Measurements from ENCODE around the gene LLGL1. TPM values are rescaled to one million over a fixed set of nuclear protein-coding genes. Genes with fewer than 3 reads are reported as not detected.

The LLGL1 gene
- polyA plus RNA-seq, 4 donors = 2.5 to 15.6 (median 6.2) TPM

DNA sequence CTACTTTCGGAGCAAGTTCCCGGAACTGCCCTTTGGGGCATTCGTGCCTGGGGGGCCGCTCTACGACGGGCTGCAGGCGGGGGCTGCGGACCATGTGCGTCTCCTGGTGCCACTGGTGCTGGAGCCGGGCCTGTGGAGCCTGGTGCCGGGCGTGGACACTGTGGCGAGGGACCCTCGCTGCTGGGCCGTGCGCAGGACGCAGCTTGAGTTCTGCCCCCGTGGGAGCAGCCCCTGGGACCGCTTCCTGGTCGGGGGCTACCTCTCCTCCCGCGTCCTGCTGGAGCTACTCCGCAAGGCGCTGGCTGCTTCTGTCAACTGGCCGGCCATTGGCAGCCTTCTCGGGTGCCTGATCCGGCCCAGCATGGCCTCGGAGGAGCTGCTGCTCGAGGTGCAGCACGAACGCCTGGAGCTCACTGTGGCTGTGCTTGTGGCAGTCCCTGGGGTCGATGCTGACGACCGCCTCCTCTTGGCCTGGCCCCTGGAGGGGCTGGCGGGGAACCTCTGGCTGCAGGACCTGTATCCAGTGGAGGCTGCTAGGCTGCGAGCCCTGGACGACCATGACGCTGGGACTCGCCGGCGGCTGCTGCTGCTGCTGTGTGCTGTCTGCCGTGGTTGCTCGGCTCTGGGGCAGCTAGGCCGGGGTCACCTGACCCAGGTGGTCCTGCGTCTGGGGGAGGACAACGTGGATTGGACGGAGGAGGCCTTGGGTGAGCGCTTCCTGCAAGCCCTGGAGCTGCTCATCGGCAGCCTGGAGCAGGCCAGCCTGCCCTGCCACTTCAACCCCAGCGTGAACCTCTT, 38.6 kb downstream of the LLGL1 start:
- no peaks in the 10 kb centered on the region for H3K9me3 ChIP-seq (ENCODE audit: control insufficient read depth in 2 of 2, insufficient read depth in 1 of 2, low read depth in 1 of 2, low read length in 1 of 2)
- FAIRE-seq = no peak
- no peak overlapping the region for H3K4me3 ChIP-seq (ENCODE audit: low read depth in 1 of 3, low read length in 3 of 3)
- WGBS, 3 donors = 94 to 96% (median 95%) methylated on average over 45 to 50 of the region's 50 CpGs
- no peak for DNase-seq
- H3K27me3 ChIP-seq (ENCODE audit: control insufficient read depth in 3 of 3, insufficient read depth in 3 of 3, low read length in 3 of 3) = no peaks in the 10 kb centered on the region
- H3K4me1 ChIP-seq (ENCODE audit: control insufficient read depth in 3 of 3, insufficient read depth in 2 of 3, low read depth in 1 of 3, low read length in 2 of 3) = peaks cover 4 to 17% (median 8%) of the 10 kb centered on the region in 3 donors
- H3K36me3 ChIP-seq (ENCODE audit: control insufficient read depth in 3 of 3, insufficient read depth in 2 of 3, low read depth in 1 of 3, low read length in 3 of 3) = peaks cover 0 to 42% (median 2%) of the 10 kb centered on the region in 3 donors
- H3K27ac ChIP-seq (ENCODE audit: low read depth in 1 of 3, low read length in 2 of 3) = no peak overlapping the region

DNA sequence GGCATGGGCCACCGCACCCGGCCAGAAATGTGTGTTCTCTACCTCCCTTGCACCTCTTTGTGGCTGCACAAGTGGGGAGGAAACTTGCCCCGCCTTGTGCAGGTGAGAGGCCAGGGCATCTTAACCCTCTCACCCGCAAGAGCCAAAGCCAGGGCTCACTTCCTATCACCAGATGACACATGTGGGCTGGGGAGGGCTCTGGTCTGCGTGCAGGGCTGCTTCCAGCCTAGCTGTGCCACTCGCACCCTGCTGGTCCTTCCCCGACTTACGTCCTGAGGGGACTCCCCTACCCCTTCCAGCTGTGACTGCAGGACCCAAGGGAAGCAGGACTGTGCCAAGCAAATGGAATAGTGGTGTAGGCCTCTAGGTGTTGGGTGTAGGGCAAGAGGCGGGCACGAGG, 41.9 kb downstream of the LLGL1 start:
- DNase-seq (no peak), FAIRE-seq (no peak)
- H3K27ac ChIP-seq (ENCODE audit: low read depth in 1 of 3, low read length in 2 of 3) = no peak overlapping the region
- WGBS, 3 donors = 80 to 83% (median 82%) methylated on average over 10 of the region's 10 CpGs
- no peaks in the 10 kb centered on the region for H3K27me3 ChIP-seq (ENCODE audit: control insufficient read depth in 3 of 3, insufficient read depth in 3 of 3, low read length in 3 of 3)
- peaks cover 0 to 54% (median 2%) of the 10 kb centered on the region in 3 donors for H3K36me3 ChIP-seq (ENCODE audit: control insufficient read depth in 3 of 3, insufficient read depth in 2 of 3, low read depth in 1 of 3, low read length in 3 of 3)
- H3K9me3 ChIP-seq (ENCODE audit: control insufficient read depth in 2 of 2, insufficient read depth in 1 of 2, low read depth in 1 of 2, low read length in 1 of 2) = no peaks in the 10 kb centered on the region
- peaks cover 0 to under 1% (median 0%) of the 10 kb centered on the region in 3 donors for H3K4me1 ChIP-seq (ENCODE audit: control insufficient read depth in 3 of 3, insufficient read depth in 2 of 3, low read depth in 1 of 3, low read length in 2 of 3)
- no peak overlapping the region for H3K4me3 ChIP-seq (ENCODE audit: low read depth in 1 of 3, low read length in 3 of 3)

DNA sequence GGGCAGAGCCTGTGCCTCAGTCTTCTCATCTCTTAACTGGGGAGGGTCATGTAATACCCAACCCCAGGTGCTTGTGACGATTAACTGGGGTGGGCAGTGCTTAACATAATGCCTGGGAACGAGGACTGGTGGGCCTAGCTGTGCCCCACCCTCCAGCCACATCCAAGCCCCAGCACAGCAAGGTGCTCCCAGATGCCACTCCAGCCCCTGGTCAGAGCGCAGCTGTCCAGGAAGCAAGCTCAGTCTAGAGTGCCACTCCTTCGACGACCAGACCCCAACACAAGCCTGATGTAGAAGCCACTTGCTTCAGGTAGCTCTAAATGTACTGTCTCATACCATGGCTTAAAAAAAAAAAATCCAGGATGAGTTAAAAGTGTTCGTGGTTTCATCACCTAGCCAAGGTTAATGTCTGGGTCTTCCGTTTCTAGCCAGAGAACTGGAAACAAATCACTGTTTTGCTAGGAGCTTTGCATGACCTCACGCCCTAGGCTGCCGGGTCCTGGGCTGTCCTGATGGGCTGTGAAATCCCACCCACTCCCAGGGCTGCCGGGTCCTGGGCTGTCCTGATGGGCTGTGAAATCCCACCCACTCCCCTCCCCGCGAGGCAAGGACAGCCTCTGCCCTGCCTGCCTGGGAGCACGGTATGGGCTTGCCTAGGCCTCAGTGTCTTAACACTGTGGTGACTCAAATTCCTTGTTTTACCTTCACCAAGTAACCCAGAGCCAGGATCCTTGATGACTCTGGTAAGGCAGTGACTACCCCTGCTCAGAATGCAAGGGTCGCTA, 42.7 kb downstream of the LLGL1 start:
- Histone ChIP-seq H3K9me3 (ENCODE audit: control insufficient read depth in 2 of 2, insufficient read depth in 1 of 2, low read depth in 1 of 2, low read length in 1 of 2) (no peaks in the 10 kb centered on the region), H3K4me1 (ENCODE audit: control insufficient read depth in 3 of 3, insufficient read depth in 2 of 3, low read depth in 1 of 3, low read length in 2 of 3) (no peaks in the 10 kb centered on the region), H3K36me3 (ENCODE audit: control insufficient read depth in 3 of 3, insufficient read depth in 2 of 3, low read depth in 1 of 3, low read length in 3 of 3) (peaks cover 0 to 51% (median 2%) of the 10 kb centered on the region in 3 donors), H3K27me3 (ENCODE audit: control insufficient read depth in 3 of 3, insufficient read depth in 3 of 3, low read length in 3 of 3) (no peaks in the 10 kb centered on the region), H3K27ac (ENCODE audit: low read depth in 1 of 3, low read length in 2 of 3) (no peak overlapping the region), H3K4me3 (ENCODE audit: low read depth in 1 of 3, low read length in 3 of 3) (no peak overlapping the region)
- FAIRE-seq = no peak
- DNase-seq = no peak
- 47 to 65% (median 65%) methylated on average over 14 of the region's 14 CpGs for WGBS, 3 donors

DNA sequence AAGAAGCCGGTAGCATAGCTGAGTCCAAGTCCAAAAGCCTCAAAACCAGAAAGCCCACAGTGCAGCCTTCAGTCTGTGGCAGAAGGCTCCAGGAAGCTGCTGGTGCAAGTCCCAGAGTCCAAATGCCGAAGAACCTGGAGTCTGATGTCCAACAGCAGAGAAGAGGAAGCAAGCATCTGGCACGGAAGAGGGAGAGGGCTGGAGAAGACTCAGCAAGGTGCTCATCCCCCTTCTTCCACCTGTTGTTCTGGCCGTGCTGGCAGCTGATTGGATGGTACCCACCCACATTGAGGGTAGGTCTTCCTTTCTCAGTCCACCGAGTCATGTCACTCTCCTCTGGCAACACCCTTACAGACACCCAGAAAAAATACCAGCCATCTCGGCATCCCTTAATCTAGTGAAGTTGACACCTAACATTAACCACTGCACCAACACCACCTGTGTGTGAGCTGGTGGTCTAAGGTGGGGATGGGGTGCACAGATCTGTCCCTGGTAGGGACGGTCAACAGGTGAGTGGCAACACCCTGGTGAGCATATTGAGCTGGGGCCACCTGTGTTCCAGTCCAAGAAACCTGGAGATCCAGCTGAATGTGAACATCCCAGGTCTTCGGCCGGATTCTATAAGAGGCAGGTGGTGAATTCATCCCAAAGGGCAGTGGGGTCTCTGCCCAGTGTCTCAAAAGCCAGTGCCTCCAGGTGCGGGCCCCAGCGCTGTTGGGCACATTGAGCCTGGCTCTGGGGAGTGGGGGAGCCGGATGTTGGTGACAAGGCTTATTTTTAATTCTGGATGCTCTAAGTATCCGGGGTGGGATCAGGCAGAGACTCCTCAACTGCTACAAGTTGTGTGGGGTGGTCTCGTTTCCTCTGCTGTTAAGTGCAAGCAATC, 44.9 kb downstream of the LLGL1 start:
- FAIRE-seq = no peak
- DNase-seq = peak in 1 of 2 donors; percentile 38
- no peak overlapping the region for H3K27ac ChIP-seq (ENCODE audit: low read depth in 1 of 3, low read length in 2 of 3)
- no peaks in the 10 kb centered on the region for H3K9me3 ChIP-seq (ENCODE audit: control insufficient read depth in 2 of 2, insufficient read depth in 1 of 2, low read depth in 1 of 2, low read length in 1 of 2)
- H3K36me3 ChIP-seq (ENCODE audit: control insufficient read depth in 3 of 3, insufficient read depth in 2 of 3, low read depth in 1 of 3, low read length in 3 of 3) = peaks cover 3 to 48% (median 7%) of the 10 kb centered on the region in 3 donors
- H3K27me3 ChIP-seq (ENCODE audit: control insufficient read depth in 3 of 3, insufficient read depth in 3 of 3, low read length in 3 of 3) = no peaks in the 10 kb centered on the region
- no peaks in the 10 kb centered on the region for H3K4me1 ChIP-seq (ENCODE audit: control insufficient read depth in 3 of 3, insufficient read depth in 2 of 3, low read depth in 1 of 3, low read length in 2 of 3)
- 71 to 84% (median 77%) methylated on average over 14 of the region's 14 CpGs for WGBS, 3 donors
- H3K4me3 ChIP-seq (ENCODE audit: low read depth in 1 of 3, low read length in 3 of 3) = no peak overlapping the region

DNA sequence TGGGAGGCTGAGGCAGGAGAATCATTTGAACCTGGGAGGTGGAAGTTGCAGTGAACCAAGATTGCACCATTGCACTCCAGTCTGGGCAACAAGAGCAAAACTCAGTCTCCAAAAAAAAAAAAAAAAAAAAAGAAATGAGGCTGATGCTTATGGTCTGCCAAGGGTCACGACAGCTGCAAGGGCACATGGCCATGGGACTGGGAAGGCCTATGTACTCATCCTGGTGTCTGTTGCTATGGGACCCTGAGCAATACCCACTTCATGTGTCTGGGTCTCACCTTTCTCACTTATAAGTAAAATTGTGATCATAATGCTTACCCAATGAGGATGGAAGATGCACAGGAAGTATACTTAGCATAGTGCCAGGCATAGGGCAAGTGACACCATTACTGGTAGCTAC, 51.6 kb downstream of the LLGL1 start:
- no peak for DNase-seq
- H3K4me1 ChIP-seq (ENCODE audit: control insufficient read depth in 3 of 3, insufficient read depth in 2 of 3, low read depth in 1 of 3, low read length in 2 of 3) = no peaks in the 10 kb centered on the region
- no peak overlapping the region for H3K4me3 ChIP-seq (ENCODE audit: low read depth in 1 of 3, low read length in 3 of 3)
- no peak for FAIRE-seq
- H3K9me3 ChIP-seq (ENCODE audit: control insufficient read depth in 2 of 2, insufficient read depth in 1 of 2, low read depth in 1 of 2, low read length in 1 of 2) = no peaks in the 10 kb centered on the region
- 93 to 100% (median 100%) methylated on average over 1 of the region's 1 CpG for WGBS, 3 donors
- no peak overlapping the region for H3K27ac ChIP-seq (ENCODE audit: low read depth in 1 of 3, low read length in 2 of 3)
- H3K27me3 ChIP-seq (ENCODE audit: control insufficient read depth in 3 of 3, insufficient read depth in 3 of 3, low read length in 3 of 3) = no peaks in the 10 kb centered on the region
- H3K36me3 ChIP-seq (ENCODE audit: control insufficient read depth in 3 of 3, insufficient read depth in 2 of 3, low read depth in 1 of 3, low read length in 3 of 3) = peaks cover 25 to 82% (median 25%) of the 10 kb centered on the region in 3 donors

DNA sequence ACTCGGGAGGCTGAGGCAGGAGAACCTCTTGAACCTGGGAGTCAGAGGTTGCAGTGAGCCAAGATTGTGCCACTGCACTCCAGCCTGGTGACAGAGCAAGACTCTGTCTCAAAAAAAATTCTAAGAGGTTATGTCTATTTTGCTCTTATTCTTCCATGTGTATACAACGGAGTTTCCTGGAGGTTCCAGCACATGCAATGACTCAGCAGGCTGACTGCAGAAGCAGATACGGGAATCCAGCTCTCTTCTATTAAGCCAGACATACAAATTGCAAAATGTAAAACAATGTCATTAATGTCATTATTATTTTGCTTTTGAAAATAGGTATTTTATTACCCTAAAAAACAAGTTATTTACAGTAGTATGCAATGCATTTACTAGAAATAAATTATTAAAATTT, 53.4 kb downstream of the LLGL1 start:
- no peaks in the 10 kb centered on the region for H3K4me1 ChIP-seq (ENCODE audit: control insufficient read depth in 3 of 3, insufficient read depth in 2 of 3, low read depth in 1 of 3, low read length in 2 of 3)
- peaks cover 32 to 84% (median 36%) of the 10 kb centered on the region in 3 donors for H3K36me3 ChIP-seq (ENCODE audit: control insufficient read depth in 3 of 3, insufficient read depth in 2 of 3, low read depth in 1 of 3, low read length in 3 of 3)
- no peak overlapping the region for H3K4me3 ChIP-seq (ENCODE audit: low read depth in 1 of 3, low read length in 3 of 3)
- WGBS, 3 donors = 85 to 96% (median 87%) methylated on average over 3 of the region's 3 CpGs
- DNase-seq (no peak), FAIRE-seq (no peak)
- H3K27me3 ChIP-seq (ENCODE audit: control insufficient read depth in 3 of 3, insufficient read depth in 3 of 3, low read length in 3 of 3) = no peaks in the 10 kb centered on the region
- no peaks in the 10 kb centered on the region for H3K9me3 ChIP-seq (ENCODE audit: control insufficient read depth in 2 of 2, insufficient read depth in 1 of 2, low read depth in 1 of 2, low read length in 1 of 2)
- no peak overlapping the region for H3K27ac ChIP-seq (ENCODE audit: low read depth in 1 of 3, low read length in 2 of 3)

DNA sequence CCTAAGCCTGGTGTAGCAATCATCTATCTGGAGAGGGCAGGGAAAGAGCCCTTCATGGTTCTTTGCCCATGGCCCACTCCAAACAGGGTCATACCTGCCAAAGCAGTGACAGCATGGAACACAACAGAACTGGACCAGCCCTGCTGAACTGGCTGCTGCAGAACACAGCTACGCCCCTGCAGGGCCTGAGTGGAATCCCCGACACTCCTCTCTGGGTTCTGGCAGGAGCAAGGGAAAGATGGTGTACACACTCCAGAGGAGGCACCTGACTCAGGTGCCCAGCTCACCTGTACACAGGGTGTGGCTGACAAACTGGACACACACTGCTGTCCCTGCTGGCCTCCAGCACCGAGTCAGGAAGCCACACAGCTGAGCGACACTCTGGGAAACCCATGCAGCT, 54.8 kb downstream of the LLGL1 start:
- no peak for DNase-seq
- Histone ChIP-seq H3K9me3 (ENCODE audit: control insufficient read depth in 2 of 2, insufficient read depth in 1 of 2, low read depth in 1 of 2, low read length in 1 of 2) (no peaks in the 10 kb centered on the region), H3K27ac (ENCODE audit: low read depth in 1 of 3, low read length in 2 of 3) (no peak overlapping the region), H3K36me3 (ENCODE audit: control insufficient read depth in 3 of 3, insufficient read depth in 2 of 3, low read depth in 1 of 3, low read length in 3 of 3) (peaks cover 32 to 81% (median 35%) of the 10 kb centered on the region in 3 donors), H3K4me3 (ENCODE audit: low read depth in 1 of 3, low read length in 3 of 3) (no peak overlapping the region), H3K4me1 (ENCODE audit: control insufficient read depth in 3 of 3, insufficient read depth in 2 of 3, low read depth in 1 of 3, low read length in 2 of 3) (no peaks in the 10 kb centered on the region), H3K27me3 (ENCODE audit: control insufficient read depth in 3 of 3, insufficient read depth in 3 of 3, low read length in 3 of 3) (no peaks in the 10 kb centered on the region)
- no peak for FAIRE-seq
- WGBS, 3 donors = 91 to 100% (median 98%) methylated on average over 4 of the region's 4 CpGs

Measured in small intestine (tissue), 7 donors.